ENCODE measurements around the gene DCAF10.

- TF ChIP-seq CTCF (IDR thresholded peaks at IDR 0.05) (no peak), EZH2 (IDR thresholded peaks at IDR 0.05; ENCODE audit: borderline replicate concordance, insufficient read depth, low read depth, low read length, poor library complexity, severe bottlenecking) (no peak)
These were observed 35.2 kb downstream of the DCAF10 start for GRCh38 chr9:37835821-37836220.

Data from B cell (primary cell).